ENCODE data around the gene RUNDC1.
"Not testable (repeated sequence)": the region's sequence is repeated elsewhere in the genome, so short reads cannot be mapped to it uniquely, and the experiment has no call there.

The RUNDC1 gene

GRCh38 chr17:42992872-42993271, 12.5 kb downstream of the RUNDC1 start:
- DNase-seq = no peak

- DNase-seq = not testable (repeated sequence)
Measured at GRCh38 chr17:42993913-42994312, 13.5 kb downstream of the RUNDC1 start.

DNA sequence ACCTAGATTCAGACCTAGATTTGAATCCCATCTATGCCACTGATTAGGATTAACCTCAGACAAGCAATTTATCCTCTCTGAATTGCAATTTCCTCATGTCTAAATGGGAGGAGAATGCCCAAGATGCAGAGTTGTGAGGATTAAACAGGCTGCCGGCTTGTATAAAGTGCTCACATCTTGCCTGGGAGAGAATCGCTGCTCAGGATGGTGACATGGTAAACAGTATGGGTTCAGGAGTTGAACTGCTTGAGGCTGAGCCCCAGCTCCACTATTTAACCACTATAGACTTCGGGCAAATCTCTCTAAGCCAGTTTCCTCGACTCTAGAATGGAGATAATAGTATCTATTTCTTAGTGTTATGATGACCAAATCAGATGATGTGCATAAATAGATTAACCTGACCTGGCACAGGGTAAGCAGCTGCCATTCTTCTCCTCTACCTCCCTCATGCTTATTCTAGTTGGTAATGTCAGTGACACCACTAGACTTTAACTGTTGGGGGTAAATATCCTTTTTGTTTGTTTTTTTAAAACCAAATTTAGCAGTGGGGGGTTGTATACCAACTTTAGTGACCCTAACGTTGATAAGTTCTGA, 17.1 kb downstream of the RUNDC1 start:
- no peak for DNase-seq

- peak; percentile 99 for DNase-seq
Measured at GRCh38 chr17:42997984-42998938, 17.9 kb downstream of the RUNDC1 start, which contains the start of gene RPL27. TSS of gene RPL27 (plus strand) at chr17:42998419. CDS start at chr17:42998751, 332 bp downstream.

DNA sequence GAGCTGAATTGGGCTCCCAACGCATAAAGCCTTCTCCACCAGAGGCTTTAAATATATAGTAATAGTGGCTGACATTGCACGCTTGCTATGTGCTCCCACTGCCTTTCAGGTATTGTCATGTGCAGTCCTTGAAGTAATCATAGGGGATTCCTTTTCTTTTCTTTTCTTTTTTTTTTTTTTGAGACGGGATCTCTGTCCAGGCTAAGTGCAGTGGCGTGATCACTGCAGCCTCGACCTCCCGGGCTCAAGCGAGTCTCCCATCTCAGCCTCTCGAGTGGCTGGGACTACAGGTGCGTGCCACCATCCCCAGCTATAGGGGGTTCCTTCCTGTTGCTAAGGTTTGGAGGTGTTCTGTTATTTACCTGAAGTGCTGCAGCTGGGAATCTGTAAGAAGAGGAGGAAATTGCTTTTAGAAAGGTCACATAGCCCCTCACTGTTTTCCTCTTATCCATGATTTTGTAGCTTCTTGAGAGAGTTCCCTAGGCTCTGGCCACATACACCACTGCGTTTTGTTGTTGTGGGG, 18.7 kb downstream of the RUNDC1 start:
- DNase-seq = no peak

DNA sequence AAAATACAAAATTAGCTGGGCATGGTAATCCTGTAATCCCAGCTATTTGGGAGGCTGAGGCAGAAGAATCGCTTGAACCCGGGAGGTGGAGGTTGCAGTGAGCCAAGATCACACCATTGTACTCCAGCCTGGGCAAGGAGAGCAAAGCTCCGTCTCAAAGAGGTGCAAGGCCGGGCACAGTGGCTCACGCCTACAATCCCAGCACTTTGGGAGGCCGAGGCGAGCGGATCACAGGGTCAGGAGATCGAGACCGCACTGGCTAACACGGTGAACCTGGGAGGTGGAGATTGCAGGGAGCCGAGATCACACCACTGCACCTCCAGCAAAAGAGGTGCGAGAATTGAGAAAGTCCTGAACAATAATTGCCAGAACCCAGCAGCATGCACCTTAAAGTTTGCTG, 20.5 kb downstream of the RUNDC1 start:
- DNase-seq = not testable (repeated sequence)

DNA sequence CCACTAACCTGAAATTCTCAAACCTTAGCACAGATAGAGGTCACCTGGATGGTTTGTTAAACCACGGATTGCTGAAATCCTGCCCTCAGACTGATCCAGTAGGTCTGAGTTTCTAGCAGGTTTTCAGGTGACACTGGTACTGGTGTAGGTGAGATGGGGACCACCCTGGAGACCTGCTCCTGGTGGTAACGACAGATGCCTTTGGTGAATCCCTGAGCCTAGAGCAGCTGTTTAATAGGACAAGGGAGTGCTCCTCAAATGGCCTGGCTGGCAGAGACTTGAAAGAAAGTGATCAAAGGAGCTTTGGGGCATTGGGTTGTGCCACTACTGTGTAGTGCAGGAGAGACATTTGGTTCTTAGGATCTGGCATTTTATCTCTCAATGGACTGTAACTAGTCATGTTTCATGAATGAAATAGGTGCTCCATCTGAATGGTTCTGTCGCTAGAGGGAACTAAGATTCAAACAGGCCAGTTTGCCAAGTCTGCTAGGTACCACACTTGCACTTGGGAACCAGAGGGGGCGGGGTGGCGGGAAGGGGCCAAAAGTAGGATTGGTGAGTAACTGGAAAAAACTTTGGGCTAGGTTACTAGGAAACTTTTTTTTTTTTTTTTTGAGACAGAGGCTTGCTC, 23.3 kb downstream of the RUNDC1 start:
- DNase-seq = no peak

DNA sequence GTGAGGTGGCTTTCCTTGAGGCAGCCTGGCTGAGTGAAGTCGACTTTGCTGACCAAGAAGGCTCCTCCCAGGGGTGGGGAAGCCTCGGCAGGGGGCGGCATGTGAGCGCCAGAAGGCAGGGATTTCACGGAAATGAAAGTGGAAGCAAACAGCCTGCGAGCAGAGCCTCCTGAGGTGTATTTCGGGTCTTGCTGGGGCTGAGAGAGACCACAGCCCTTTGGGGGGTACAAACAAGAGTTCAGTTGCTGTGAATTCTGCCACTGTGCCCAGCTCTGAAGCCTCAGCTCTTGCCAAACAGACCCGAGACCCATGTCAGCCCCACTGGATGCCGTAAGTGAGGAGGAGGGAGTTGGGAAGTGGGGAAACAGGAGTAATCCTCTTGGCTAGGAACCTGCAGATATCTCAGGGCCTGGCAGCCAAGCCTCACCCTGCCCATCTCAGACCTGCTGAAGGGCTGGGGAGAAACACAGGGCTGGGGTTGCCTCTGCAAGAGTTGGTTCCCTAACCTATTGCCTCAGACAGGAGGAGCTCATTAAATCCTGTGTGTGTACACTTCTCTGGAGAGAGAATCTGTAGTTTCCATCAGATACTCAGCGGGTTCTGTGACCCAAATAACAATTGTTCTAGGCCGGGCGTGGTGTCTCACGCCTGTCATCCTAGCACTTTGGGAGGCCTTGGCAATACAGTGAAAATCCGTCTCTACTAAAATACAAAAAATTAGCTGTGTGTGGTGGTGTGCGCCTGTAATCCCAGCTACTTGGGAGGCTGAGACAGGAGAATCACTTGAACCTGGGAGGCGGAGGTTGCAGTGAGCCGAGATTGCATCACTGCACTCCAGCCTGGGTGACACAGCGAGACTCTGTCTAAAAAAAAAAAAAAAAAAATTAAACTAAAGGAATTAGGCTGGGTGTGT, 26.5 kb downstream of the RUNDC1 start, which contains the start of gene IFI35:
TSS of gene IFI35 (plus strand) at position 146 of the 913 bp plus-strand sequence. CDS start at position 310, 164 bp downstream.
- peak; percentile 21 for DNase-seq

- no peak for DNase-seq
Measured at GRCh38 chr17:43010667-43011308, 30.4 kb downstream of the RUNDC1 start.

DNA sequence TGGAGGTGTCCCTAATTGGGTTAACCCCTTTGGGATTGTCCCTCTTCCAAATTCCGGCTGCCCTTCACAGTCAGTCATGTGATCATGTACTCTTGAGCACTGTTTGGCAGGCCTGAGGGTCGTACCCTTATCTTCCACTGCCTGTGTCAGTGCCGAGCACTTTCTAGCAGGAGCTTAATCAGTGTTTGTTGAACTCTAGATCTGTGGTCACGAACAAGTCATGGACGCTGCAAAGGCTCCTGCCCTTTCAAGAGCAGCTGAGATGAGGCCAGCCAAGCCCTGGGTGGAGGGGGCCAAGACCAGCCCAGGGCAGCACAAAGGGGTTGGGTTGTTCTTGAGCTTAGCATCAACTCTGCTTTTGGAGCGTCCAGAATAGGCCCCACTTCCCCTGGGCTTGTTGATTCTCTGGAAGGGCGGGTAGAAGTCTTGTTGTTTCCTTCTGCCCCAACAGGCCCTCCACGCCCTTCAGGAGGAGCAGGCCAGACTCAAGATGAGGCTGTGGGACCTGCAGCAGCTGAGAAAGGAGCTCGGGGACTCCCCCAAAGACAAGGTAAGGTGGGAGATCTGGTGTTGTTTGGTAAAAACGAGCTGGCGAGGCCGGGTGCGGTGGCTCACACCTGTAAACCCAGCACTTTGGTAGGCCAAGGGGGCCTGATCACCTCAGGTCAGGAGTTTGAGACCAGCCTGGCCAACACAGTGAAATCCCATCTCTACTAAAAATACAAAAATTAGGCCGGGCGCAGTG, 31.5 kb downstream of the RUNDC1 start:
- DNase-seq = no peak

DNA sequence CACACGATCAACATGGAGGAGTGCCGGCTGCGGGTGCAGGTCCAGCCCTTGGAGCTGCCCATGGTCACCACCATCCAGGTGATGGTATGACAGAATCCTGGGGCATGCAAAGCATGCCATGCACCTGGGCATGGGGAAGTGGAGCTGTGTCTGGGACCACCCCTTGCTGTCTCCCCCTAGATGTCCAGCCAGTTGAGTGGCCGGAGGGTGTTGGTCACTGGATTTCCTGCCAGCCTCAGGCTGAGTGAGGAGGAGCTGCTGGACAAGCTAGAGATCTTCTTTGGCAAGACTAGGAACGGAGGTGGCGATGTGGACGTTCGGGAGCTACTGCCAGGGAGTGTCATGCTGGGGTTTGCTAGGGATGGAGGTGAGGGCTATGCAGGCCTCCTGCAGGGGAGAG, 32.9 kb downstream of the RUNDC1 start:
- DNase-seq = no peak

GRCh38 chr17:43014020-43014648, 33.8 kb downstream of the RUNDC1 start:
- DNase-seq = no peak

GRCh38 chr17:43014649-43015542, 34.5 kb downstream of the RUNDC1 start:
- no peak for DNase-seq

DNA sequence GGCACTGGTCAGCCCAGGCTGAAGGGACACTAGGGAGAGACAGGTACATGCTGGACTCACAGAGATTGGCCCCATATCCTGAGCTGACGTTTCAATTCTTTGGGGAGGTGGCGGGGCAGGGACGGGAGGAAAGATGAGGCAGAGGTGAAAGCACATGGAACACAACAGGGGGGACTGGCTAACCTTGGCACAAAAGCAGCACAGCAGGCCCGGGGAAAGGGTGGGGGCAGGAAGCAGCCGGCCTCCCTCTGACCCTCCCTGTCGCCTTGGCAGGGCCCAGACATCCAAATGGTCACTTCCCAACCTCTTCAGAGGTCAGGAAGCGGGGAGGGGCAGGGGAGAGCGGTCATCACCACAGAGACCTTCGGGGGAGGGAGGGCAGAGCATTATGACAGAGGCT, 35.2 kb downstream of the RUNDC1 start:
- DNase-seq = no peak

DNA sequence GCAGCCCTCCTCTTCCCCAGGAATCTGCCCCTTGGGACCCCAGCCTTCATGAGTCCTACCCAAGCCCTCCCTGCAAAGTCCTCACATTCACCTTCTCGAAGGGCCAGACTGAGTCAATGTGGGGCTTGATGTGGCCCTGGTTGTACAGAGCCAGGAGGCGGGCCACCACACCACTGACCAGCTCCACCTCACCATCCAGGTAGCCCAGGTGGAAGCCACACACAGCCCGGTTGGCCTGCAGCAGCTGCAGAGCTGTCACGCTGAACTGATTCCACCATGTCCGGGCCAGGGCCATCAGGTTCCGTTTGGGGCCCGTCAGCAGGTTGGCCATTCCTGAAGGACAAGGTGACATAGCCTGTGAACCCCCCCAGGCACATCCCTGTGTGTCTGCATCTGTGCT, 35.9 kb downstream of the RUNDC1 start:
- no peak for DNase-seq

- no peak for DNase-seq
Measured at GRCh38 chr17:43018008-43018853, 37.9 kb downstream of the RUNDC1 start.

- DNase-seq = no peak
Measured at GRCh38 chr17:43018932-43019331, 38.6 kb downstream of the RUNDC1 start.

DNA sequence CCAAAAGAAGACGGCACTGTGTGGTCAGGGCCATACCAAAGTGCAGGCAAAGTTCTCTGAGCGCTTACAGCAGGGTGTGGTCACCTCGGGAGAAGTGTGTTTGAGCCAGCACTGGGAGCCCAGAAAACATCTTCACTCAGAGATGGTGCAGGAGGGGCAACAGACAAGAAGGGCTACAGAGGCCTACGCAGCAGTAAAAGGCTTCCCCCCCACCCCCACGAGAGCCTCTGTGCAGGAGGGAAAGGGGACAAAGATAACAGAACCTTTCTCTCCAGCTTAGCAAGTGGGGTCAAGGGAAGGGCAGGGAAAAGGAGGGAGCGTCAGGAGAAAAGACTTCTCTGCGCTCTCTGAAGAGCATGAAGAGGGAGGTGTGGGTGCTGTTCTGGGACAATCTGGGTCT, 39.1 kb downstream of the RUNDC1 start:
- no peak for DNase-seq
